SU-DHL-6 (cell line): ENCODE results near the gene MPI.

Source experiments
- H2AFZ ChIP-seq: fragments of 200-600 bp; sonication (generic); 2 replicates; pipeline ENCODE4 v1.6.1; 2014; ENCODE audit warnings: low read depth, mild to moderate bottlenecking, moderate library complexity, mixed read lengths, antibody characterized with exemption, low read length; ENCODE audit not compliant: severe bottlenecking
- H3F3A ChIP-seq: fragments of 200-600 bp; shearing (Covaris generic); 2 replicates; pipeline ENCODE4 v1.6.0; 2016; ENCODE audit warnings: antibody characterized with exemption, mild to moderate bottlenecking; ENCODE audit not compliant: insufficient read depth
- H3K27ac ChIP-seq: fragments of 200-600 bp; sonication (generic); 2 replicates; pipeline ENCODE4 v1.5.1; 2016; ENCODE audit warnings: low read depth, mild to moderate bottlenecking, low read length, moderate library complexity, mixed read lengths
- H3K27me3 ChIP-seq: fragments of 200-600 bp; sonication (generic), shearing (Covaris generic); 2 replicates; pipeline ENCODE4 v1.6.0; 2014; ENCODE audit warnings: mild to moderate bottlenecking, low read length
- H3K36me3 ChIP-seq: fragments of 200-600 bp; sonication (generic); 2 replicates; pipeline ENCODE4 v1.6.1; 2014; ENCODE audit warnings: mild to moderate bottlenecking, low read length, mixed read lengths
- H3K4me2 ChIP-seq: fragments of 300-600, 200-600 bp; shearing (Covaris generic), sonication (generic); 2 replicates; pipeline ENCODE4 v1.6.0; 2014; ENCODE audit warnings: low read length, low read depth, mild to moderate bottlenecking; ENCODE audit not compliant: poor library complexity, severe bottlenecking
- H3K4me3 ChIP-seq: fragments of 200-600 bp; sonication (generic); 2 replicates; pipeline ENCODE4 v1.5.1; 2014; ENCODE audit warnings: antibody characterized with exemption, low read length, mild to moderate bottlenecking, mixed read lengths; ENCODE audit not compliant: insufficient read depth, poor library complexity, severe bottlenecking
- H3K79me2 ChIP-seq: fragments of 200-600 bp; sonication (generic); 2 replicates; pipeline ENCODE4 v1.6.1; 2014; ENCODE audit warnings: mild to moderate bottlenecking, low read length, moderate library complexity; ENCODE audit not compliant: insufficient read depth
- H3K9ac ChIP-seq: fragments of 200-600 bp; sonication (generic); 2 replicates; pipeline ENCODE4 v1.7.0; 2014; ENCODE audit warnings: mild to moderate bottlenecking, low read length
- H3K9me2 ChIP-seq: fragments of 200-600 bp; sonication (generic); replicated peaks from 2 replicates; pipeline ENCODE4 v1.6.1; 2014; ENCODE audit warnings: low read length; ENCODE audit not compliant: insufficient read depth
- H3K9me3 ChIP-seq: fragments of 200-600 bp; sonication (generic); 2 replicates; pipeline ENCODE4 v1.6.1; 2014; ENCODE audit warnings: low read length, mixed read lengths; ENCODE audit not compliant: insufficient read depth
- H4K20me1 ChIP-seq: fragments of 200-600 bp; sonication (generic); 2 replicates; pipeline ENCODE4 v1.6.1; 2014; ENCODE audit warnings: low read depth, mild to moderate bottlenecking, antibody characterized with exemption, low read length, moderate library complexity, mixed read lengths
- EZH2phosphoT487 ChIP-seq: fragments of 200-600 bp; sonication (generic), shearing (Covaris generic); conservative IDR thresholded peaks from 2 replicates; pipeline ENCODE4 v1.6.1; 2018; ENCODE audit warnings: mild to moderate bottlenecking, antibody characterized with exemption, low read length, moderate library complexity, mixed read lengths
- TF ChIP-seq, protein P1 (sequence below): fragments of 200-600 bp; sonication (generic); IDR thresholded peaks from one replicate; pipeline ENCODE4 v1.5.1; 2017; ENCODE audit warnings: antibody characterized with exemption, mild to moderate bottlenecking, low read length, moderate library complexity; ENCODE audit not compliant: insufficient read depth, poor library complexity, severe bottlenecking

Gene MPI

DNA sequence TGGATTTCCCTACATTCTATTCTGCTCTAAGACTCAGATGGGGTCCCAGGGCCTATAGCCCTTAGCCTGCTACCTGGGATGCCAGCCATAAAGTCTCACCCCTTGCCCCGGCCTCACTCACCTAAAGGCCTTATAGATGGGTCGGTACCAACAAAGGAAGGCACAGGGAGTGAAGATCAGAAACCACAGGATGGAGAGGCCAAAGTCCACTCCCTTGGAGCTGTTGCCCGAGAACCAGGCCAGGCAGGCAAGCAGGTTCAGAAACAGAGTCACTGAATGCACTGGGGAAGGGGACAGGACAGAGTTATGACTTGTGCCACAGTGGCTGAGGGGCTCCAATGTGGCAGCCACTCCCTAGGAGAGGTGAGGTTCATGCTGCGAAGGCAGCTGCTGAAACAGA is 39.4 kb upstream of the MPI start:
- Histone ChIP-seq H3K9me2 (no peaks in the 10 kb centered on the region), H3K9ac (no peak overlapping the region), H3K4me3 (no peak overlapping the region), H3K4me2 (no peak overlapping the region), H3K36me3 (no peaks in the 10 kb centered on the region), H4K20me1 (no peaks in the 10 kb centered on the region), H3K9me3 (no peaks in the 10 kb centered on the region), H3K27ac (no peak overlapping the region), H3K27me3 (no peaks in the 10 kb centered on the region), H3F3A (0 out of 2 replicates have a peak, but pooled peaks cover 3% of the 10 kb centered on the region), H2AFZ (no peak overlapping the region), H3K79me2 (no peaks in the 10 kb centered on the region; the same call in 1 of the 2 replicates)
- no peak for TF ChIP-seq EZH2phosphoT487
- TF ChIP-seq, protein P1, sequence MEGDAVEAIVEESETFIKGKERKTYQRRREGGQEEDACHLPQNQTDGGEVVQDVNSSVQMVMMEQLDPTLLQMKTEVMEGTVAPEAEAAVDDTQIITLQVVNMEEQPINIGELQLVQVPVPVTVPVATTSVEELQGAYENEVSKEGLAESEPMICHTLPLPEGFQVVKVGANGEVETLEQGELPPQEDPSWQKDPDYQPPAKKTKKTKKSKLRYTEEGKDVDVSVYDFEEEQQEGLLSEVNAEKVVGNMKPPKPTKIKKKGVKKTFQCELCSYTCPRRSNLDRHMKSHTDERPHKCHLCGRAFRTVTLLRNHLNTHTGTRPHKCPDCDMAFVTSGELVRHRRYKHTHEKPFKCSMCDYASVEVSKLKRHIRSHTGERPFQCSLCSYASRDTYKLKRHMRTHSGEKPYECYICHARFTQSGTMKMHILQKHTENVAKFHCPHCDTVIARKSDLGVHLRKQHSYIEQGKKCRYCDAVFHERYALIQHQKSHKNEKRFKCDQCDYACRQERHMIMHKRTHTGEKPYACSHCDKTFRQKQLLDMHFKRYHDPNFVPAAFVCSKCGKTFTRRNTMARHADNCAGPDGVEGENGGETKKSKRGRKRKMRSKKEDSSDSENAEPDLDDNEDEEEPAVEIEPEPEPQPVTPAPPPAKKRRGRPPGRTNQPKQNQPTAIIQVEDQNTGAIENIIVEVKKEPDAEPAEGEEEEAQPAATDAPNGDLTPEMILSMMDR, result no peak

DNA sequence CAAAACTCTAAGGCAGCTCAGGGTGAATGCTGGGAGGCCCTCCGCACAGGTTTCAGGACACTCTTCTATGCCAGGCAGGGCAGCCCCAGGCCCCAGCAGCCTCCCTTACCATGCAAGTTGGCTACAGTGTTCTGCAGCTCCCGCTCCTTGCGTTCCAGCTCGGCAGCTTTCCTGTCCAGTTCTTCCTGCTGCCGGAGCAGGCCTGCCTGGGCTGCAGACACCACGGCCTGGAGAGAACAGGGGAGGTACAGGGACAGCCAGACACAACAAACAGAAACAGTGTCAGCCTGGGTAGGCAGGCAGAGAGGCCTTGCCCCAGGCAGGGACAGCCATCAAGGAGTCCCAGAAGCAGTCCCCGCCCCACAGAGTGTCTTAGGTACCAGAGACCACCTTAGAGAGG is 37.9 kb upstream of the MPI start:
- Histone ChIP-seq H3K9me3 (no peaks in the 10 kb centered on the region), H3K4me2 (no peak overlapping the region), H4K20me1 (no peaks in the 10 kb centered on the region), H3K9me2 (no peaks in the 10 kb centered on the region), H2AFZ (no peak overlapping the region), H3K27ac (no peak overlapping the region), H3K27me3 (no peaks in the 10 kb centered on the region), H3K79me2 (peaks cover 7% of the 10 kb centered on the region), H3F3A (no peaks in the 10 kb centered on the region), H3K9ac (no peak overlapping the region), H3K4me3 (no peak overlapping the region), H3K36me3 (no peaks in the 10 kb centered on the region)
- TF ChIP-seq EZH2phosphoT487, result no peak
- TF ChIP-seq, protein P1, result no peak

DNA sequence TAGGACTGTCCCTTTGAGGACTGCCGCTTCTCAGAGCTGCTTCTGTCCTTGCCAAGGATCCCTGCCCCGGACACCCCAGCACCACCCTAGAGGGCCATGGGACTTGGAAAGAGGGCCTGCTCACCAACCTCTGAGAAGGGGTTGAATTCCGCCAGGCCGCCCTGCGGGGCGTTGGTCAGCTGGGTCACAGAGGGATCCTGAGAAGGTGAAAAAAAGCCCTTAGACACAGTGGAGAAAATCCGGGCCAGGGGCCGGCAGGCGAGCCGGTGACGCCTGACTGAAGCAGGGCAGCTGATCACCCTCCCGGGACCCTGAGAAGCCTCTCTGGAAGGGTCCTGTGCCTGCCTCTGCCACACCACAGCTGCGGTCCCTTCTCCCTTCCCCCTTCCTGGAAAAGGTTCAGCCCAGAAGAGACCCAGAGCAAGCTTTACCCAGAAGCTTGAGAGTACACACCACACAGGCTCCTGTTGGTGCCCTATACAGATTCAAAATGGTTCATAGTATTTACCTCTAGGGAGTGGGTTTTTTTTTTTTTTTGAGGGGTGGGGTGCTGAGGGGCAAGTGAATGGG is 35.3 kb upstream of the MPI start:
- Histone ChIP-seq H3K27me3 (no peaks in the 10 kb centered on the region), H3K4me3 (no peak overlapping the region), H3K79me2 (peaks cover 29% of the 10 kb centered on the region), H3K9me3 (no peaks in the 10 kb centered on the region), H3K27ac (no peak overlapping the region), H2AFZ (no peak overlapping the region), H3F3A (peaks cover 11% of the 10 kb centered on the region), H3K4me2 (no peak overlapping the region), H4K20me1 (no peaks in the 10 kb centered on the region), H3K9me2 (no peaks in the 10 kb centered on the region), H3K9ac (no peak overlapping the region), H3K36me3 (no peaks in the 10 kb centered on the region)
- TF ChIP-seq EZH2phosphoT487, result no peak
- TF ChIP-seq, protein P1, result no peak
